Measurements from ENCODE around the gene RRP1B.

RRP1B gene

GRCh38 chr21:43721206-43721605 is 61.8 kb downstream of the RRP1B start:
- Histone ChIP-seq H3K4me1 (ENCODE audit: control insufficient read depth, insufficient read depth, low read length) (peaks cover 7% of the 10 kb centered on the region), H3K9me3 (ENCODE audit: control insufficient read depth, low read length) (no peaks in the 10 kb centered on the region), H3K36me3 (ENCODE audit: control insufficient read depth, insufficient read depth, low read length) (no peaks in the 10 kb centered on the region), H3K27me3 (ENCODE audit: control insufficient read depth, insufficient read depth, low read length, poor library complexity, severe bottlenecking) (peaks cover 32% of the 10 kb centered on the region), H3K4me3 (ENCODE audit: insufficient read depth, low read depth, low read length) (no peak overlapping the region), H3K27ac (ENCODE audit: insufficient read depth, low read depth, low read length, poor library complexity, severe bottlenecking) (no peak overlapping the region)
- WGBS, 2 experiments = 93 to 94% methylated on average over 4 of the region's 4 CpGs

- Histone ChIP-seq H3K36me3 (ENCODE audit: control insufficient read depth, insufficient read depth, low read length) (no peaks in the 10 kb centered on the region), H3K27ac (ENCODE audit: insufficient read depth, low read depth, low read length, poor library complexity, severe bottlenecking) (no peak overlapping the region), H3K4me3 (ENCODE audit: insufficient read depth, low read depth, low read length) (no peak overlapping the region), H3K9me3 (ENCODE audit: control insufficient read depth, low read length) (no peaks in the 10 kb centered on the region), H3K4me1 (ENCODE audit: control insufficient read depth, insufficient read depth, low read length) (peaks cover 7% of the 10 kb centered on the region), H3K27me3 (ENCODE audit: control insufficient read depth, insufficient read depth, low read length, poor library complexity, severe bottlenecking) (peaks cover 26% of the 10 kb centered on the region)
- 92 to 93% methylated on average over 3 of the region's 3 CpGs for WGBS, 2 experiments
Observed at GRCh38 chr21:43721939-43722338, 62.6 kb downstream of the RRP1B start.

GRCh38 chr21:43723648-43724047 is 64.3 kb downstream of the RRP1B start:
- no peaks in the 10 kb centered on the region for H3K9me3 ChIP-seq (ENCODE audit: control insufficient read depth, low read length)
- WGBS, 2 experiments = 94 to 95% methylated on average over 12 of the region's 12 CpGs
- H3K27ac ChIP-seq (ENCODE audit: insufficient read depth, low read depth, low read length, poor library complexity, severe bottlenecking) = no peak overlapping the region
- H3K4me1 ChIP-seq (ENCODE audit: control insufficient read depth, insufficient read depth, low read length) = peaks cover 7% of the 10 kb centered on the region
- H3K4me3 ChIP-seq (ENCODE audit: insufficient read depth, low read depth, low read length) = no peak overlapping the region
- H3K36me3 ChIP-seq (ENCODE audit: control insufficient read depth, insufficient read depth, low read length) = no peaks in the 10 kb centered on the region
- H3K27me3 ChIP-seq (ENCODE audit: control insufficient read depth, insufficient read depth, low read length, poor library complexity, severe bottlenecking) = peaks cover 15% of the 10 kb centered on the region

GRCh38 chr21:43726686-43727518 is 67.5 kb downstream of the RRP1B start:
- no peaks in the 10 kb centered on the region for H3K27me3 ChIP-seq (ENCODE audit: control insufficient read depth, insufficient read depth, low read length, poor library complexity, severe bottlenecking)
- no peaks in the 10 kb centered on the region for H3K4me1 ChIP-seq (ENCODE audit: control insufficient read depth, insufficient read depth, low read length)
- no peaks in the 10 kb centered on the region for H3K9me3 ChIP-seq (ENCODE audit: control insufficient read depth, low read length)
- no peaks in the 10 kb centered on the region for H3K36me3 ChIP-seq (ENCODE audit: control insufficient read depth, insufficient read depth, low read length)
- no peak overlapping the region for H3K27ac ChIP-seq (ENCODE audit: insufficient read depth, low read depth, low read length, poor library complexity, severe bottlenecking)
- H3K4me3 ChIP-seq (ENCODE audit: insufficient read depth, low read depth, low read length) = no peak overlapping the region
- 90 to 91% methylated on average over 21 of the region's 21 CpGs for WGBS, 2 experiments

GRCh38 chr21:43727519-43728153 is 68.3 kb downstream of the RRP1B start:
- Histone ChIP-seq H3K9me3 (ENCODE audit: control insufficient read depth, low read length) (no peaks in the 10 kb centered on the region), H3K36me3 (ENCODE audit: control insufficient read depth, insufficient read depth, low read length) (no peaks in the 10 kb centered on the region), H3K4me1 (ENCODE audit: control insufficient read depth, insufficient read depth, low read length) (no peaks in the 10 kb centered on the region), H3K27ac (ENCODE audit: insufficient read depth, low read depth, low read length, poor library complexity, severe bottlenecking) (no peak overlapping the region), H3K4me3 (ENCODE audit: insufficient read depth, low read depth, low read length) (peak overlapping the region; percentile 70), H3K27me3 (ENCODE audit: control insufficient read depth, insufficient read depth, low read length, poor library complexity, severe bottlenecking) (no peaks in the 10 kb centered on the region)
- WGBS, 2 experiments = 87 to 88% methylated on average over 10 of the region's 10 CpGs

GRCh38 chr21:43728154-43728466 is 68.8 kb downstream of the RRP1B start:
- 53 to 60% methylated on average over 6 to 7 of the region's 7 CpGs for WGBS, 2 experiments
- Histone ChIP-seq H3K4me3 (ENCODE audit: insufficient read depth, low read depth, low read length) (peak overlapping the region; percentile 70), H3K27me3 (ENCODE audit: control insufficient read depth, insufficient read depth, low read length, poor library complexity, severe bottlenecking) (no peaks in the 10 kb centered on the region), H3K36me3 (ENCODE audit: control insufficient read depth, insufficient read depth, low read length) (no peaks in the 10 kb centered on the region), H3K9me3 (ENCODE audit: control insufficient read depth, low read length) (no peaks in the 10 kb centered on the region), H3K27ac (ENCODE audit: insufficient read depth, low read depth, low read length, poor library complexity, severe bottlenecking) (no peak overlapping the region), H3K4me1 (ENCODE audit: control insufficient read depth, insufficient read depth, low read length) (no peaks in the 10 kb centered on the region)

- WGBS, 2 experiments = 2% methylated on average over 59 of the region's 59 CpGs
- H3K27ac ChIP-seq (ENCODE audit: insufficient read depth, low read depth, low read length, poor library complexity, severe bottlenecking) = no peak overlapping the region
- no peaks in the 10 kb centered on the region for H3K9me3 ChIP-seq (ENCODE audit: control insufficient read depth, low read length)
- no peaks in the 10 kb centered on the region for H3K36me3 ChIP-seq (ENCODE audit: control insufficient read depth, insufficient read depth, low read length)
- peak overlapping the region; percentile 70 for H3K4me3 ChIP-seq (ENCODE audit: insufficient read depth, low read depth, low read length)
- H3K4me1 ChIP-seq (ENCODE audit: control insufficient read depth, insufficient read depth, low read length) = no peaks in the 10 kb centered on the region
- no peaks in the 10 kb centered on the region for H3K27me3 ChIP-seq (ENCODE audit: control insufficient read depth, insufficient read depth, low read length, poor library complexity, severe bottlenecking)
Observed at GRCh38 chr21:43728467-43729390, 69.4 kb downstream of the RRP1B start.

GRCh38 chr21:43731476-43731875 is 72.1 kb downstream of the RRP1B start:
- H3K4me1 ChIP-seq (ENCODE audit: control insufficient read depth, insufficient read depth, low read length) = no peaks in the 10 kb centered on the region

GRCh38 chr21:43731891-43732711 is 72.7 kb downstream of the RRP1B start:
- Histone ChIP-seq H3K36me3 (ENCODE audit: control insufficient read depth, insufficient read depth, low read length) (no peaks in the 10 kb centered on the region), H3K9me3 (ENCODE audit: control insufficient read depth, low read length) (no peaks in the 10 kb centered on the region), H3K27me3 (ENCODE audit: control insufficient read depth, insufficient read depth, low read length, poor library complexity, severe bottlenecking) (no peaks in the 10 kb centered on the region), H3K4me1 (ENCODE audit: control insufficient read depth, insufficient read depth, low read length) (no peaks in the 10 kb centered on the region), H3K27ac (ENCODE audit: insufficient read depth, low read depth, low read length, poor library complexity, severe bottlenecking) (no peak overlapping the region), H3K4me3 (ENCODE audit: insufficient read depth, low read depth, low read length) (no peak overlapping the region)
- 90% methylated on average over 23 of the region's 23 CpGs for WGBS, 2 experiments

More at GRCh38 chr21:43731476-43731875, 72.1 kb downstream of the RRP1B start:
- Histone ChIP-seq H3K4me3 (ENCODE audit: insufficient read depth, low read depth, low read length) (no peak overlapping the region), H3K9me3 (ENCODE audit: control insufficient read depth, low read length) (no peaks in the 10 kb centered on the region), H3K27ac (ENCODE audit: insufficient read depth, low read depth, low read length, poor library complexity, severe bottlenecking) (no peak overlapping the region), H3K36me3 (ENCODE audit: control insufficient read depth, insufficient read depth, low read length) (no peaks in the 10 kb centered on the region), H3K27me3 (ENCODE audit: control insufficient read depth, insufficient read depth, low read length, poor library complexity, severe bottlenecking) (no peaks in the 10 kb centered on the region)
- 92 to 93% methylated on average over 6 of the region's 6 CpGs for WGBS, 2 experiments

All from ectodermal cell (in vitro differentiated cells).